ENCODE results near the gene MEA1.

GRCh38 chr6:42967228-42967627, 46.5 kb downstream of the MEA1 start:
- TF ChIP-seq POLR2A (IDR thresholded peaks at IDR 0.05; ENCODE audit: low read depth, low read length) (no peak), TAF1 (IDR thresholded peaks at IDR 0.05; ENCODE audit: low read depth, low read length) (no peak), POLR2AphosphoS5 (IDR thresholded peaks at IDR 0.05; ENCODE audit: low read depth, low read length) (no peak)
